ENCODE measurements around the gene KRT39. TPM values are rescaled to one million over a fixed set of nuclear protein-coding genes. Genes with fewer than 3 reads are reported as not detected.

Gene KRT39
- total and polyA plus RNA-seq, 2 donors (not counting 3 experiments of a cell fraction or from before 2014, with no cell fraction given), result not detected

- no peak for TF ChIP-seq MYC (IDR thresholded peaks at IDR 0.05; ENCODE audit: low read depth, low read length)
- no peak for TF ChIP-seq MAX (IDR thresholded peaks at IDR 0.05; ENCODE audit: insufficient read depth, insufficient read length)
- no peak for TF ChIP-seq GATA2 (IDR thresholded peaks at IDR 0.05; ENCODE audit: insufficient read depth, insufficient read length, low read depth, low read length)
- no peak for TF ChIP-seq CTCF (IDR thresholded peaks at IDR 0.05; ENCODE audit: extremely low read depth in 1 of 2, insufficient read depth in 1 of 2, low read depth in 1 of 2, low read length in 2 of 2)
- no peak for TF ChIP-seq FOS (IDR thresholded peaks at IDR 0.05; ENCODE audit: borderline replicate concordance, insufficient read depth, low read length)
- TF ChIP-seq POLR2A (IDR thresholded peaks at IDR 0.05; ENCODE audit: low read depth, low read length), result no peak
- TF ChIP-seq JUN (IDR thresholded peaks at IDR 0.05; ENCODE audit: borderline replicate concordance, insufficient read depth, insufficient read length, low read depth), result no peak
- no peak for TF ChIP-seq POLR2AphosphoS5 (IDR thresholded peaks at IDR 0.05; ENCODE audit: insufficient read depth, low read depth, low read length)
- TF ChIP-seq EZH2 (IDR thresholded peaks at IDR 0.05; ENCODE audit: borderline replicate concordance, low read depth, low read length, severe bottlenecking), result no peak
- Histone ChIP-seq H4K20me1 (replicated peaks; ENCODE audit: control insufficient read depth, extremely low read depth, insufficient read depth, low read length) (no peaks in the 10 kb centered on the region), H3K4me2 (ENCODE audit: insufficient read depth, low read length) (no peak overlapping the region), H3K9ac (replicated peaks; ENCODE audit: extremely low read depth, insufficient read depth, low read length) (no peak overlapping the region), H3K4me3 (replicated peaks in 1 of 3; ENCODE audit: insufficient read depth in 1 of 3, low read depth in 1 of 3, low read length in 3 of 3) (no peak overlapping the region), H3K27ac (ENCODE audit: insufficient read depth, low read depth, low read length) (no peak overlapping the region), H2AFZ (ENCODE audit: low read depth, low read length) (no peak overlapping the region), H3K9me1 (replicated peaks; ENCODE audit: control insufficient read depth, extremely low read depth, insufficient read depth, low read length) (no peaks in the 10 kb centered on the region), H3K36me3 (ENCODE audit: control insufficient read depth in 2 of 2, extremely low read depth in 1 of 2, insufficient read depth in 2 of 2, low read length in 2 of 2) (no peaks in the 10 kb centered on the region), H3K9me3 (replicated peaks; ENCODE audit: control insufficient read depth, insufficient read depth, low read length) (no peaks in the 10 kb centered on the region), H3K27me3 (ENCODE audit: control insufficient read depth in 2 of 2, insufficient read depth in 2 of 2, low read length in 2 of 2) (peaks cover 13 to 15% of the 10 kb centered on the region in 2 experiments), H3K4me1 (ENCODE audit: control insufficient read depth, extremely low read depth, insufficient read depth, low read length) (no peaks in the 10 kb centered on the region), H3K79me2 (ENCODE audit: control insufficient read depth, insufficient read depth, low read length) (no peaks in the 10 kb centered on the region)
- ChIA-PET POLR2A (interaction anchor here (0.6 kb wide), 1 partner anchor 729 kb away, joined by 5 read pairs; no protein-coding TSS in a partner anchor), CTCF (interaction anchor here (1.3 kb wide), 1 partner anchor 9 kb away, joined by 3 read pairs; no protein-coding TSS in a partner anchor)
- no TSS peak for BruUV-seq (replicated peaks)
- intact Hi-C loops (cut with micrococcal nuclease), result no loop called here
- dilution Hi-C loops (cut with MboI; ENCODE audit: extremely low pct_ligation_motif_present, low sequenced_read_pairs), result no loop called here
- DNase-seq (ENCODE audit: low read depth, low spot score) (no peak), FAIRE-seq (no peak)
Observed at GRCh38 chr17:40950176-40950575, 16.6 kb downstream of the KRT39 start.

All from endothelial cell of umbilical vein (primary cell).